GM23248 (cell line): ENCODE measurements around the gene PPHLN1.

Source experiments
- EZH2 ChIP-seq: fragments of 200-600 bp; sonication (generic); IDR thresholded peaks from 2 replicates; pipeline ENCODE4 v1.6.1; 2018; ENCODE audit warnings: antibody characterized with exemption, mild to moderate bottlenecking; ENCODE audit not compliant: insufficient read depth, poor library complexity, severe bottlenecking
- EZH2phosphoT487 ChIP-seq: fragments of 200-600 bp; sonication (generic); IDR thresholded peaks from 2 replicates; pipeline ENCODE4 v1.6.1; 2018; ENCODE audit warnings: antibody characterized with exemption, moderate library complexity, mild to moderate bottlenecking, low read depth; ENCODE audit not compliant: insufficient read depth

DNA sequence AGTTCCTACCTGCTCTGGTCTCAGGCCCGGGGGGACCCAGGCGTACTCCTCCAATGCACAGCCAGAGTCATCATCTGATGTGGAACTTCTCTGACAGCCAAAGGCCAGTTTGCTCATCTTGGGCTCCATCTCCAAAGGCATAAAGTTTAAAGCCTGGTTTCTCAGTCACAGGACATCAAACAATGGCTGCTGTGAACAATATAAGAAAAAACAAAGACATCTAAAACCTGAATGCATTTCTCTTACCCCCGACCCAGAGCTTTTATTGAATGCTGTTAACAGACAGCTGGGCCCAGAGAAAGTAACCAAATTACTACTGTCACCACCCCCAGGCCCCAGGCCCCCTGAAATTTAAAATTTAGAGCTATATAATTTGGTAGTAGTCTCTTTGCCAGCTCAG is 146.4 kb downstream of the PPHLN1 start:
- TF ChIP-seq EZH2 (no peak), EZH2phosphoT487 (no peak)
